Hippocampal formation (tissue), 2 donors: Measurements from ENCODE around the gene IBA57.

Experiments used
- DNase-seq, 2 donors: peaks; one replicate each; lab custom pipeline; 2025; lab: John Stamatoyannopoulos, UW

The IBA57 gene

GRCh38 chr1:228165372-228166169 lies at the start of gene IBA57:
Gene IBA57, plus strand, starts transcription at chr1:228165804. Its CDS starts 13 bp downstream, at chr1:228165817.
- DNase-seq = peak; percentile 98 to 99

- DNase-seq = no peak
These were observed 48.3 kb upstream of the IBA57 start for GRCh38 chr1:228117335-228117734.

DNA sequence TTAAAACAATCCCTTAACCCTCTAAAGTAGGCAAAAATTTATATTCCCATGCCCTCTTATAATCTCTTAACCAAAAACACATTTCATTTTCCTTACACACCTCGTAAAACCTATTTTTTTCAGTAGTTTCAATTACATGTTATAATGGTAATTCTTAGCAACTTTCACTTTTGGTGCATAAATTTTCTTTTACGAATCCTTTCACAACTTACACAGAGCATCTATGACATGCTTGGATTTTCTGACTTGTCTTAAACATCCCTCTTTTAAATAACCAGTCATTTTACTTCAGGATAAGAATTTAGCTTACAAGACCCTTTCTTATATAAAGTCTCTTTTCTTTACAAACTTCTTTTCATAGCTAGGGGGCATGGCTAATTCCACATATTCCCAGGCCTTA lies 47.6 kb upstream of the IBA57 start:
- DNase-seq = no peak

- no peak for DNase-seq
These were observed 45.3 kb upstream of the IBA57 start for GRCh38 chr1:228120351-228120750.

DNA sequence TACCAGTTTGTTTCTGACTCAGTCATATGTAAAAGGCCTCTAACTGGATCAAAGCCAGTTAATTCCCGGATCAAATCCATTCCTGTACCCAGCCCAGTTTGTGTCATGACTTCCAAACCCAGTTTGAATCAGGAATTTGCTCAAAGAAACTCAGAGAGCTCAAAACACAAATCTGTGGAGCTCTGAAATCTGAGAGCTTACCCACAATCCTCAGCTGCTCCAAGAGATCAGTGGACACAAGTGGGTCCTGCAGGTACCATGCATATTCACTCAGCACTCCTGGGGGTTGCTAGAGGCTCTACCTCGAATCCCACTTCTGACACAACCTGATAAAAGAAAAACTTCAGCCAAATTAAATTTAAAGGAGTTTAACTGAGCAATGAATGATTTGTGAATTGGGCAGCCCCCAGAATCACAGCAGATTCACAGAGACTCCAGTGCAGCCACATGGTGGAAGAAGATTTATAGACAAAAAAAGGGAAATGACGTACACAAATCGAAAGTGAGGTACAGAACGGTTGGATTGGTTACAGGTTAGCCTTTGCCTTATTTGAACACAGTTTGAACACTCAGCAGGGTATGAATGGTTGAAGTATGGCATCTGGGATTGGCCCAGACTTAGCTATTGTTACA lies 44.6 kb upstream of the IBA57 start:
- DNase-seq = no peak

DNA sequence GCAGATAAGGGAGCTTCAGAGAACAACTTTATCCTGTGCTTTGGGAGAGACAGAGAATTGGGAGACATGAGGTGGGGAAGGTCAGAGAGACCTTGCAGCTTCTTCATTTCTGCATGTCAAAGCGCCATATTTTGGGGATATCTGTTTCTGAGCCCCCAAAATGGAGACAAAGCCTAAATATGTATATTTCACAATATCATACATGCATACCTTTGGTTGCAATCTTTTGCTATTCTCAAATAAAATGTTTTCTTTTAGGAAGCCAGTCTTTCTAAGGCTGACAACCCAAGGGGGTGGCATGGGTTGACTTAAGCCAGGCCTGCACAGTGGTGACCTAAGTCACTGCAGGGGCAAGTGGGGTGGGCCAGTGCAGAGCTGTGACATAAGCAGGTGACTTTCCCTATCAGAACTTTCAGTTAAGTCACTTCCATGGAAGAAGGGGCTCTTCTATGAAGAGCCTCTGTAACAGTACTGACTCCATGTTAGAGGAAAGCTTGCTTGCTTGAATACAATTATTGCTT lies 42.6 kb upstream of the IBA57 start:
- no peak for DNase-seq

DNA sequence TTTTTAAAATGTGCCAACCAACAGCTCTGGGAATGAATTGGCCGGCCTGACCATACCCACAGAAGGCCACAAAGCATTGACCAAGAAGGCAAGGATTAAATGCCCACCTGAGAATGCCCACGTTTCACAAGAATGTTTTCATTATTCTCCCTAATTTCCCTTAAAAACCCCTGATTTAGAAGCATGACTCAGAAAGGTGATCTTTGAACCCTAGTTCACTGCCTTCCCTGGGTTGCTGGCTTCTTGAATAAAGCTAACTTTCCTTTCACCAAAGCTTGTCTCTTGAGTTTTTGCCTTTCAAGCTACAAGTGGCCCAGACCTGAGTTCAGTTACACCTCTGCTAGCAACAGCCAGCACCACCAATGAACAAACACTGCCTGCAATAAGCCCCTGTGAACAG lies 42.1 kb upstream of the IBA57 start:
- no peak for DNase-seq

- no peak for DNase-seq
These were observed 40.4 kb upstream of the IBA57 start for GRCh38 chr1:228125185-228125584.

GRCh38 chr1:228131766-228132165 lies 33.8 kb upstream of the IBA57 start:
- DNase-seq = no peak

DNA sequence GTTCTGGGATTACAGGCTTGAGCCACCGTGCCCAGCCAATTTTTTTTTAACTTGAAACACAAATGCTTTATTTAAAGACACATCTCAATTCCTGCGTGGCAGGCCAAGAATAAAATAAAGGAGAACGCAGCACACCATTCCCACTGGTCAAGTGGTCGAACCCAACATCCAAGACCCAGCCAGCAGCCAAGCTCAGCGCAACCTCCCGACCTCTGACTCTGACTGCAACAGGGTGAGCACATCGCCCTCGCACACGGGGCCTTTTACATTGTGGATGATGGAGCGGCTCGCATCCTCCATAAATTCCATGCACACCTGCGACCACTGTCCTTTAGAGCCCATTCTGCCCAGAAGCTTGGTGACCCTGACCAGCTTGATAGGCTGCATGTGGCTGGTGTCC lies 31.0 kb upstream of the IBA57 start:
- no peak for DNase-seq

GRCh38 chr1:228136901-228137300 lies 28.7 kb upstream of the IBA57 start:
- no peak for DNase-seq

DNA sequence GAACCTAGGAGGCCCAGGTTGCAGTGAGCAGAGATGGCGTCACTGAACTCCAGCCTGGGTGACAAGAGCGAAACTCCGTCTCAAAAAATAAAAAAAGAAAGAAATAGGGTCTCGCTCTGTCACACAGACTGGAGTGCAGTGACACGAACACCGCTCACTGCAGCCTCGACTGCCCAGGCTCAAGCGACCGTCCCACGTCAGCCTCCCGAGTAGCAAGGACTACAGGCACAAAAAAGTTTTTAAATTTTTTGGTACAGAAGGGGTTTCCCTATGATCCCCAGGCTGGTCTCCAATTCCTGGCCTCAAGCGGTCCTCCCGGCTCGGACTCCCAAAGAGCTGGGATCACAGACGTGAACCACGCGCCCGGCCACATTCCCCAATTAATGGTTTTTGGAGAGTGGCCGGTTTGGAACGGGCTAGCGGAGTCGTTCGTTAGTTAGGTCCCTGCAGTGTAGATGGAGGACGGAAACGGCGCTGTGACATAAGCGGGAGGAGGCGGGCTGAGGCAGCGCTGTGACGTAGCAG lies 26.1 kb upstream of the IBA57 start:
- DNase-seq = no peak

GRCh38 chr1:228139931-228140723 lies 25.5 kb upstream of the IBA57 start, which contains the start of gene GUK1:
Gene GUK1, plus strand, starts transcription at chr1:228140279. Its CDS starts 24 bp downstream, at chr1:228140303.
- peak; percentile 97 for DNase-seq

DNA sequence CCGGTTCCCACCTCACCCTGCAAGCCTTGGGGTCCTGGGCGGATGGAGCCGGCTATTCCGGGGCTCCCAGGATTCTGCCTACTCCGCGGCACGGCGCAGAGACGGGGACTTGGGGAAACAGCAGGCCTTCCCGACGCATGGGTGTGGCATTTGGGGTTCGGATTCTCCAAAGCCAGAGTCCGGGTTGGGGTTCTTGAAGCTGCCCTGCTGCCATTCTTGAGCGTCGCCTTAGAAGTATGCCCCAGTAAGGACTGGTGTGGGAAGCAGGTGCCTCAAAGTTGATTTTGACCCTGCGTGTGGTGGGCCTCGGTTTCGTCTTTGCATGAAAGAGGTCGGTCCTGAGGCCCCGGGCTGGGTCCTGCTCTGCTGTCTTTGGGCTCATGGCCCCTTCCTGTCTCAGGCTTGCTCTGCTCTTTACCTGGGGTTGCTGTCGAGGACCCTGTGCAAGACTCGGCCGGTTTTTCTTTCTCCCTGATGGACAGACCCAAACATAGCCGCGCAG lies 24.8 kb upstream of the IBA57 start:
- DNase-seq = no peak

- no peak for DNase-seq
These were observed 24.2 kb upstream of the IBA57 start for GRCh38 chr1:228141226-228142044.

DNA sequence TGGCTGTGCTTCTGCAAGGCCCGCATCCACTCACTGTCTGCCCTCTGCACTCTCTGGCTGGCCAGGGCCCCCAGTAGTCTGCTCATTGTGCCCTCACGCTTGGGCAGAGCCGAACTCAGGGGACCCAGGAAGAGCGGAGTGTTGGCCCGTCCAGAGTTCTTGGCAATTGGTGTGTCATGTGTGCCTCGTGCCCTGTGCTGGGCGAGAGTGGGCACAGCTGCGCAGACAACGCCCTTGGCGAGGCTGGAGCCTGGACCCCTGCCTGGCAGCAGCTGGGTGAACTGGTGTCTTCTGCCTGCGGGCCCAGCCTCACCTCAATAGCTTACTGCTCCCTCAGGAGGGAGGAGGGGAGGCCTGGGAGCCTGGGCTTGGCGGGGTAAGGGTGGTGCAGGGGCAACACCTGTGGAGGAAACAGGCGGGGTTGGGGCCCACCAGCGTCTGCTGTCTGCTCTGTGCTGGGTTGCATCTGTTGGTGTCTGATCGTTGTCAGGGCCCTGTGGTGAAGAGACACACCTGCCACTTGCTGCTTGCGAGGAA lies 23.4 kb upstream of the IBA57 start:
- no peak for DNase-seq

DNA sequence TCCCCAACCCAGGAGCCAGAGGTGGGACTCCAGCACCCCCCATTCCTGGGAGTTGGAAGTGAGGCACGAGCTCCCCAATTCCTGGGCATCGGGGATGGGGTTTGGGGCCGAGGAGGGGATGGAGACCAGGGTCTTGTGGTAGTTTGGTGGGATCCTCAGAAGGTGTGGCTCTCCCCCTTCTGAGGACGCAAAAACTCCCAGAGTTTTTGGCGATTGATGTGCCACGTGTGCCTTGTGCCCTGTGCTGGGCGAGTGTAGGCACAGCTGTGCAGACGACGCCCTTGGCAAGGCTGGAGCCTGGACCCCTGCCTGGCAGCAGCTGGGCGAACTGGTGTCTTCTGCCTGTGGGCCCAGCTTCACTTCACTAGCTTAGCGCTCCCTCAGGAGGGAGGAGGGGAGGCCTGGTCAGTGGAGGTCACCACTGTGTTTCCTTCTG lies 22.9 kb upstream of the IBA57 start:
- no peak for DNase-seq

DNA sequence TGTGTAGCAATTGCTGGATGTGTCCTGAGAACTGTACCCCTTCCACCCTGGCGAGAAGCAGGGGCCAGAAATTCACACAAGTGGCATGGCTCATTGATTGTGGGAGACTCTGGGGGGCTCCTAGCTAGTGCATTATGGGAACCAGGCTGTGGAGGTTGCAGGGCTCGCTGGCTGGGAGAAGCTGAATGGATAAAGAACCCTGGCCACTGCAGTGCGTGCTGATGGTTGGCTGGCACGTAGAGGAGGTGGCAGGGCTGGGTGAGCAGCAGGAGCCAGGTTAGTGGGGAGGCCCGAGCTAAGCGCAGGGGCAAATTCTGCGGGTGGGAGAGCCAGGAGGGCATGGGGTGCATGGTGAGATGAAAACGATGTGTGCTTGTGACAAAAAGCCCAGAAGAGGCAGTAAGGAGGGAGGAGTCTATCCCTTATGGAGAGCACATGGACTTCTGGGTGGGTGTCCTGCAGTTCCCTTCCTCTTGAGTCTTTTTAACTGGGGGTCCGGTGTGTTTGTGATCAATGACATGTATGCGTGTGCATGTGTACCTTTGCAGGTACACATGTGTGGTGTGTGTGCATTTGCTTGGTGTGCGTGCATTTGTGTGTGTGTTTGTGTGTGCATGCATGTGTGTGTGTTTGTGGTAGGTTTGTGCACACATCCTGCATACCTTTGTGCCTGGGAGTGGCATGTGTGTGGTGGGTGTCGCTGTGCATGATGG lies 22.0 kb upstream of the IBA57 start:
- no peak for DNase-seq

GRCh38 chr1:228144193-228144992 lies 21.2 kb upstream of the IBA57 start:
- no peak for DNase-seq
